Endothelial cell of umbilical vein (primary cell): ENCODE results near the gene LTBP1. TPM values are rescaled to one million over a fixed set of nuclear protein-coding genes. Genes with fewer than 3 reads are reported as not detected.

Experiments
- BruUV-seq: library from RNA; stranded (reverse); fragments of 400-500 nt; replicated peaks from 2 replicates; lab custom pipeline; 2021; lab: Mats Ljungman, UMichigan
- CTCF ChIA-PET: fragments of 300-600, 350-600 bp; sonication (Branson Sonifier 250); formaldehyde crosslinking; loops from one replicate; lab custom pipeline; 2021; ENCODE audit warnings: antibody characterized with exemption, inconsistent platforms; lab: Charles Lee
- POLR2A ChIA-PET: fragments of 300-600, 350-600 bp; sonication (Branson Sonifier 250); formaldehyde crosslinking; loops from one replicate; lab custom pipeline; 2021; ENCODE audit warnings: antibody characterized with exemption, inconsistent platforms; lab: Charles Lee
- DNase-seq: peaks from one replicate; pipeline ENCODE4 v3.0.0-alpha.2; 2011; ENCODE audit warnings: low read depth, low spot score
- FAIRE-seq: peaks from 2 replicates; lab custom pipeline; 2011; peaks lifted over from hg19 to GRCh38; lab: Jason Lieb, UNC
- H2AFZ ChIP-seq: 2 replicates; pipeline ENCODE4 v1.6.0; 2012; ENCODE audit warnings: low read depth, low read length, control low read depth, inconsistent platforms
- H3K27ac ChIP-seq: 2 replicates; pipeline ENCODE4 v1.5.1; 2011; ENCODE audit warnings: low read depth, mild to moderate bottlenecking, control low read depth, low read length, moderate library complexity; ENCODE audit not compliant: insufficient read depth
- H3K27me3 ChIP-seq, 2 experiments: 2 replicates each; pipeline versions ENCODE4 v1.6.0 to v1.6.1; 2011; ENCODE audit warnings: low read length in 2 of 2, mixed read lengths in 1 of 2; ENCODE audit not compliant: control insufficient read depth in 2 of 2, insufficient read depth in 2 of 2
- H3K36me3 ChIP-seq, 2 experiments: 2 replicates in 1 of 2; 3 replicates in 1 of 2; pipeline ENCODE4 v1.5.1; 2011; ENCODE audit warnings: low read length in 2 of 2, mild to moderate bottlenecking in 1 of 2, moderate library complexity in 1 of 2; ENCODE audit not compliant: control insufficient read depth in 2 of 2, insufficient read depth in 2 of 2; ENCODE audit errors: extremely low read depth in 1 of 2
- H3K4me1 ChIP-seq: 3 replicates; pipeline ENCODE4 v1.5.1; 2011; ENCODE audit warnings: mild to moderate bottlenecking, low read length; ENCODE audit not compliant: control insufficient read depth, insufficient read depth; ENCODE audit errors: extremely low read depth
- H3K4me2 ChIP-seq: 2 replicates; pipeline ENCODE4 v1.6.1; 2011; ENCODE audit warnings: low read length, control low read depth, mixed read lengths; ENCODE audit not compliant: insufficient read depth
- H3K4me3 ChIP-seq, 3 experiments: fragments of 200-600 bp in 1 of 3; sonication (generic), shearing (Covaris generic) in 1 of 3; replicated peaks in 1 of 3; 2 replicates each; pipeline ENCODE4 v1.5.1; 2011 to 2016; ENCODE audit warnings: control low read depth in 3 of 3, low read length in 3 of 3, mild to moderate bottlenecking in 2 of 3, inconsistent platforms in 1 of 3, low read depth in 1 of 3, moderate library complexity in 1 of 3; ENCODE audit not compliant: insufficient read depth in 1 of 3
- H3K79me2 ChIP-seq: 2 replicates; pipeline ENCODE4 v1.6.0; 2012; ENCODE audit warnings: low read length, inconsistent platforms; ENCODE audit not compliant: control insufficient read depth, insufficient read depth
- H3K9ac ChIP-seq: replicated peaks from 2 replicates; pipeline ENCODE3; 2011; ENCODE audit warnings: low read length, control low read depth; ENCODE audit not compliant: insufficient read depth; ENCODE audit errors: extremely low read depth
- H3K9me1 ChIP-seq: replicated peaks from 3 replicates; pipeline ENCODE4 v1.6.0; 2011; ENCODE audit warnings: mild to moderate bottlenecking, low read length; ENCODE audit not compliant: control insufficient read depth, insufficient read depth; ENCODE audit errors: extremely low read depth
- H3K9me3 ChIP-seq: replicated peaks from 2 replicates; pipeline ENCODE4 v1.5.1; 2012; ENCODE audit warnings: low read length, inconsistent platforms; ENCODE audit not compliant: control insufficient read depth, insufficient read depth
- H4K20me1 ChIP-seq: replicated peaks from 2 replicates; pipeline ENCODE3; 2011; ENCODE audit warnings: mild to moderate bottlenecking, low read length; ENCODE audit not compliant: control insufficient read depth, insufficient read depth; ENCODE audit errors: extremely low read depth
- CTCF ChIP-seq, 2 donors: IDR thresholded peaks; 1 replicate in 1 of 2; 2 replicates in 1 of 2; pipeline ENCODE4 v1.5.1; 2011; ENCODE audit warnings: low read length in 2 of 2, mild to moderate bottlenecking in 2 of 2, moderate library complexity in 2 of 2, control low read depth in 1 of 2, inconsistent platforms in 1 of 2, low read depth in 1 of 2; ENCODE audit not compliant: insufficient read depth in 1 of 2; ENCODE audit errors: extremely low read depth in 1 of 2
- EZH2 ChIP-seq: IDR thresholded peaks from 2 replicates; pipeline ENCODE4 v1.6.1; 2012; ENCODE audit warnings: borderline replicate concordance, low read depth, mild to moderate bottlenecking, moderate library complexity, low read length, inconsistent platforms; ENCODE audit not compliant: severe bottlenecking
- FOS ChIP-seq: IDR thresholded peaks from 2 replicates; pipeline ENCODE4 v1.6.1; 2011; ENCODE audit warnings: mild to moderate bottlenecking, low read length, moderate library complexity, borderline replicate concordance; ENCODE audit not compliant: insufficient read depth
- GATA2 ChIP-seq: IDR thresholded peaks from 2 replicates; pipeline ENCODE4 v1.7.0; 2011; ENCODE audit warnings: low read depth, mild to moderate bottlenecking, moderate library complexity, mixed read lengths, low read length; ENCODE audit not compliant: insufficient read length, insufficient read depth
- JUN ChIP-seq: IDR thresholded peaks from 2 replicates; pipeline ENCODE4 v1.6.1; 2011; ENCODE audit warnings: borderline replicate concordance, low read depth; ENCODE audit not compliant: insufficient read length, insufficient read depth
- MAX ChIP-seq: IDR thresholded peaks from 2 replicates; pipeline ENCODE4 v1.6.1; 2011; ENCODE audit not compliant: insufficient read depth, insufficient read length
- MYC ChIP-seq: IDR thresholded peaks from one replicate; pipeline ENCODE4 v1.6.1; 2011; ENCODE audit warnings: mild to moderate bottlenecking, low read depth, low read length
- POLR2A ChIP-seq: IDR thresholded peaks from 2 replicates; pipeline ENCODE4 v1.6.1; 2012; ENCODE audit warnings: low read depth, mild to moderate bottlenecking, control low read depth, low read length
- POLR2AphosphoS5 ChIP-seq: IDR thresholded peaks from 2 replicates; pipeline ENCODE4 v1.6.1; 2012; ENCODE audit warnings: low read depth, mild to moderate bottlenecking, control low read depth, low read length, moderate library complexity; ENCODE audit not compliant: insufficient read depth
- dilution Hi-C: fragments of 300-500 bp; cut with MboI; formaldehyde crosslinking; loops from one replicate; pipeline ENCODE4 v1.15.0; 2019; ENCODE audit warnings: low sequenced_read_pairs; ENCODE audit not compliant: extremely low pct_ligation_motif_present
- intact Hi-C: fragments of 100-400 bp; cut with micrococcal nuclease; formaldehyde crosslinking; loops from one replicate; pipeline ENCODE4 v1.10.0; 2022
- polyA plus RNA-seq, 4 experiments: library from polyadenylated mRNA; depleted of rRNA in 3 of 4; stranded (reverse) in 3 of 4; unstranded in 1 of 4; fragments of >200 nt; gene quantifications; 2 replicates each; pipeline versions ENCODE4 v1.2.1 to v1.2.3, GENCODE V29; 2011 to 2012; ENCODE audit warnings: missing spikeins in 1 of 4
- total RNA-seq: library from RNA; stranded (reverse); gene quantifications from 2 replicates; pipeline ENCODE4 v1.2.3, GENCODE V29; 2021

Gene LTBP1
- total and polyA plus RNA-seq, 2 donors (not counting 3 experiments of a cell fraction or from before 2014, with no cell fraction given): 57.4 to 68.2 TPM

GRCh38 chr2:33062665-33063250 lies 116.0 kb downstream of the LTBP1 start:
- BruUV-seq: no TSS peak
- H3K27ac ChIP-seq: no peak overlapping the region
- DNase-seq (no peak), FAIRE-seq (no peak)
- H3K27me3 ChIP-seq: no peaks in the 10 kb centered on the region
- CTCF ChIA-PET: interaction anchor here (1.2 to 2.5 kb wide), 2 partner anchors 11 to 24 kb away, joined by 3 to 12 read pairs; no protein-coding TSS in a partner anchor
- intact Hi-C loops: no loop called here
- POLR2A ChIA-PET: no interaction called here
- no peak overlapping the region for H2AFZ ChIP-seq
- H4K20me1 ChIP-seq: no peaks in the 10 kb centered on the region
- no peak overlapping the region for H3K4me2 ChIP-seq
- dilution Hi-C loops: no loop called here
- H3K4me1 ChIP-seq: peaks cover 19% of the 10 kb centered on the region
- no peaks in the 10 kb centered on the region for H3K9me1 ChIP-seq
- H3K79me2 ChIP-seq: no peaks in the 10 kb centered on the region
- H3K9ac ChIP-seq: no peak overlapping the region
- no peak overlapping the region for H3K4me3 ChIP-seq
- H3K9me3 ChIP-seq: no peaks in the 10 kb centered on the region
- no peaks in the 10 kb centered on the region for H3K36me3 ChIP-seq
- TF ChIP-seq GATA2 (no peak), POLR2A (no peak), EZH2 (no peak), CTCF (IDR thresholded peaks at IDR 0.05; ENCODE audit: extremely low read depth in 1 of 2, insufficient read depth in 1 of 2, low read depth in 1 of 2, low read length in 2 of 2) (no peak), POLR2AphosphoS5 (no peak), FOS (no peak), MYC (no peak), MAX (no peak), JUN (no peak)
